Measurements from ENCODE around the gene SLC41A3. TPM values are rescaled to one million over a fixed set of nuclear protein-coding genes. Genes with fewer than 3 reads are reported as not detected.
"Not testable (repeated sequence)": the region's sequence is repeated elsewhere in the genome, so short reads cannot be mapped to it uniquely, and the experiment has no call there.

Gene SLC41A3
- total RNA-seq, 1 experiment from 2014 or later, result 32.7 TPM

DNA sequence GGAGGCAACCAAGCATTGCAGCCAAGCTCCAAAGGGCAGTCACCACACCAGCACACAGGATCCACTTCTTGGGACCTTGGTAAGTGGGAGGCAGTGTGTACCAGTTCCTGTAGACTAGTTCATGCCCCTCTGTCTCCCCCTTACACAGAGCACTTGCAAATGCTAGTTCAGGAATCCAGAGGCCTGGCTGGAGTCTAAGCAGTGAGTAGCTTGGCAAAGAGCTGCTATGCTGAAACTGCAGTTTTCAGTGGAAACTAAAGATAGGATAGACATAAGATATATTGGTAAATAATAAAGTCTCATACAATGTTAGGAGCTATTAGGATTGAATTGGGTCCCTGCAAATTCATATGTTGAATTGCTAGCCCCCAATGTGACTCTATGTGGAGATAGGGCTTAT, 13.9 kb upstream of the SLC41A3 start:
- H3K4me3 ChIP-seq, result no peak overlapping the region
- H3K36me3 ChIP-seq, result no peaks in the 10 kb centered on the region
- H3K27ac ChIP-seq, result no peak overlapping the region
- no peaks in the 10 kb centered on the region for H3K9me3 ChIP-seq (replicated peaks)
- no peak for DNase-seq (ENCODE audit: low read depth in 1 of 2, low spot score in 2 of 2)
- no peaks in the 10 kb centered on the region for H3K27me3 ChIP-seq (replicated peaks)
- H3K4me1 ChIP-seq (replicated peaks), result peaks cover 17% of the 10 kb centered on the region

GRCh38 chr3:126096274-126096673, 12.3 kb upstream of the SLC41A3 start:
- H3K4me1 ChIP-seq (replicated peaks), result peaks cover 14% of the 10 kb centered on the region
- not testable (repeated sequence) for H3K4me3 ChIP-seq; H3K27me3 ChIP-seq (replicated peaks); DNase-seq (ENCODE audit: low read depth in 1 of 2, low spot score in 2 of 2); H3K9me3 ChIP-seq (replicated peaks); H3K27ac ChIP-seq; H3K36me3 ChIP-seq

DNA sequence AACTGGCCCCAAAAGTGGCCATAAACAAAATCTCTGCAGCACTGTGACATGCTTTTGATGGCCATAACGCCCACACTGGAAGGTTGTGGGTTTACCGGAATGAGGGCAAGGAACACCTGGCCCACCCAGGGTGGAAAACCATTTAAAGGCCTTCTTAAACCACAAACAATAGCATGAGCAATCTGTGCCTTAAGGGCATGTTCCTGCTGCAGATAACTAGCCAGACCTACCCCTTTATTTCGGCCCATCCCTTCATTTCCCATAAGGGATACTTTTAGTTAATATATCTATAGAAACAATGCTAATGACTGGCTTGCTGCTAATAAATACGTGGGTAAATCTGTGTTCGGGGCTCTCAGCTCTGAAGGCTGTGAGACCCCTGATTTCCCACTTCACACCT, 8.2 kb upstream of the SLC41A3 start:
- H3K4me3 ChIP-seq; H3K4me1 ChIP-seq (replicated peaks); DNase-seq (ENCODE audit: low read depth in 1 of 2, low spot score in 2 of 2); H3K36me3 ChIP-seq; H3K9me3 ChIP-seq (replicated peaks); H3K27me3 ChIP-seq (replicated peaks); H3K27ac ChIP-seq: not testable (repeated sequence)

- DNase-seq (ENCODE audit: low read depth in 1 of 2, low spot score in 2 of 2), result no peak
Observed at GRCh38 chr3:126087552-126088175, 3.7 kb upstream of the SLC41A3 start.

GRCh38 chr3:126085841-126086240, 1.9 kb upstream of the SLC41A3 start:
- no peak for DNase-seq (ENCODE audit: low read depth in 1 of 2, low spot score in 2 of 2)
- Histone ChIP-seq H3K4me3 (no peak overlapping the region), H3K9me3 (replicated peaks) (no peaks in the 10 kb centered on the region), H3K27ac (no peak overlapping the region), H3K27me3 (replicated peaks) (no peaks in the 10 kb centered on the region), H3K36me3 (peaks cover 4% of the 10 kb centered on the region), H3K4me1 (replicated peaks) (peaks cover 14% of the 10 kb centered on the region; the same call in 1 of the 2 replicates)

More at GRCh38 chr3:126087552-126088175, 3.7 kb upstream of the SLC41A3 start:
- peaks cover 14% of the 10 kb centered on the region; the same call in 1 of the 2 replicates for H3K4me1 ChIP-seq (replicated peaks)
- H3K27ac ChIP-seq, result no peak overlapping the region
- H3K4me3 ChIP-seq, result no peak overlapping the region
- H3K36me3 ChIP-seq, result peaks cover 4% of the 10 kb centered on the region
- no peaks in the 10 kb centered on the region for H3K27me3 ChIP-seq (replicated peaks)
- H3K9me3 ChIP-seq (replicated peaks), result no peaks in the 10 kb centered on the region

DNA sequence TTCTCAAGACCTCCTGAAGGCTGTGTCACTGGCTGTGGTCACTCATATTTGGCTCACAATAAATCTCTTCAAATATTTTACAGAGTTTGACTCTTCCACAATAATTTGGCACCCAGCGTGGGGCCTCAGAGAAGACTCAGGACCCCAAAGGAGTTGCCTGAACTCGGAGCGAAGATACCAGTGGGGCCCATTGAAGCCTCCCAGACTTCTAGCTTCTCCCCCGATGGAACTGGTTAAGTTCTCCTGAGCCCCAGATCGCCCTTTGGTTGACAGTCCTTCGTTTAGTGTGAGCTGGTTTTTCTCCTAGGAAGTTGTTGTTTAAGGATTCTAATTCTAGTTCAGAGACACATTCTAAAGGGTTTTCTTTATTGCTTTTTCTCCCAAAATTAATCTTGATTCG, 1.4 kb upstream of the SLC41A3 start:
- Histone ChIP-seq H3K27ac (no peak overlapping the region), H3K9me3 (replicated peaks) (no peaks in the 10 kb centered on the region), H3K36me3 (peaks cover 4% of the 10 kb centered on the region), H3K4me3 (no peak overlapping the region), H3K27me3 (replicated peaks) (no peaks in the 10 kb centered on the region), H3K4me1 (replicated peaks) (peaks cover 14% of the 10 kb centered on the region; the same call in 1 of the 2 replicates)
- DNase-seq (ENCODE audit: low read depth in 1 of 2, low spot score in 2 of 2), result no peak

- Histone ChIP-seq H3K27me3 (replicated peaks) (no peaks in the 10 kb centered on the region), H3K4me3 (peak overlapping the region; percentile 72)
- no peak for DNase-seq (ENCODE audit: low read depth in 1 of 2, low spot score in 2 of 2)
Observed at GRCh38 chr3:126084768-126085180, 850 bp upstream of the SLC41A3 start.

DNA sequence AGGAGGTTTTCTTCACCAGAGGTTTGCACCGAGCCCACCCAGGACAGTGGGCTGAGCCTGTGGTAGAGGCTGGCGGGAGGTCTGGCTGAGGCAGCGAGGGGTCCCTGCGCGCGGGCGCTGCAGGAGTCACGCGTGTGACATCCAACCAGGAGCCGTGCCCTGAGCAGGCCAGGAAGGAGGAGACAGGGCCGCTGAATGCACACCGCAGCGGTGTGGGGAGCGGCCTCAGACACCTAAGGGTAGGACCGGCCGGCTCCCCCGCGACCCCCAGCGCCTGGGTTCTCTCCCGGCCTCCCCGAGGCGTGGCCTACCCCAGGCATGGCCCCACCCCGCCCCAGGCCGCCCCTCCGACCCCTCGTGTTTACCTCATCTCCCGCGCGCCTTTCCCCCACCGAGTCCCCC, 412 bp downstream of the SLC41A3 start:
- H3K4me1 ChIP-seq (replicated peaks), result peaks cover 14% of the 10 kb centered on the region; the same call in 1 of the 2 replicates
- H3K27ac ChIP-seq, result peak overlapping the region; percentile 64; the same call in 1 of the 2 replicates
- no peaks in the 10 kb centered on the region for H3K27me3 ChIP-seq (replicated peaks)
- H3K9me3 ChIP-seq (replicated peaks), result no peaks in the 10 kb centered on the region
- peak in 1 of 2 experiments; percentile 37 for DNase-seq (ENCODE audit: low read depth in 1 of 2, low spot score in 2 of 2)
- peak overlapping the region; percentile 72 for H3K4me3 ChIP-seq
- H3K36me3 ChIP-seq, result peaks cover 4% of the 10 kb centered on the region

More at GRCh38 chr3:126084768-126085180, 850 bp upstream of the SLC41A3 start:
- no peaks in the 10 kb centered on the region for H3K9me3 ChIP-seq (replicated peaks)
- H3K36me3 ChIP-seq, result peaks cover 4% of the 10 kb centered on the region
- no peak overlapping the region for H3K27ac ChIP-seq
- peaks cover 14% of the 10 kb centered on the region; the same call in 1 of the 2 replicates for H3K4me1 ChIP-seq (replicated peaks)

- H3K36me3 ChIP-seq, result peaks cover 4% of the 10 kb centered on the region
- DNase-seq (ENCODE audit: low read depth in 1 of 2, low spot score in 2 of 2), result no peak
- H3K9me3 ChIP-seq (replicated peaks), result no peaks in the 10 kb centered on the region
- H3K27me3 ChIP-seq (replicated peaks), result no peaks in the 10 kb centered on the region
- peak overlapping the region; percentile 72 for H3K4me3 ChIP-seq
- peaks cover 14% of the 10 kb centered on the region; the same call in 1 of the 2 replicates for H3K4me1 ChIP-seq (replicated peaks)
- H3K27ac ChIP-seq, result peak overlapping the region; percentile 64; the same call in 1 of the 2 replicates
Observed at GRCh38 chr3:126083138-126083445, 832 bp downstream of the SLC41A3 start.

DNA sequence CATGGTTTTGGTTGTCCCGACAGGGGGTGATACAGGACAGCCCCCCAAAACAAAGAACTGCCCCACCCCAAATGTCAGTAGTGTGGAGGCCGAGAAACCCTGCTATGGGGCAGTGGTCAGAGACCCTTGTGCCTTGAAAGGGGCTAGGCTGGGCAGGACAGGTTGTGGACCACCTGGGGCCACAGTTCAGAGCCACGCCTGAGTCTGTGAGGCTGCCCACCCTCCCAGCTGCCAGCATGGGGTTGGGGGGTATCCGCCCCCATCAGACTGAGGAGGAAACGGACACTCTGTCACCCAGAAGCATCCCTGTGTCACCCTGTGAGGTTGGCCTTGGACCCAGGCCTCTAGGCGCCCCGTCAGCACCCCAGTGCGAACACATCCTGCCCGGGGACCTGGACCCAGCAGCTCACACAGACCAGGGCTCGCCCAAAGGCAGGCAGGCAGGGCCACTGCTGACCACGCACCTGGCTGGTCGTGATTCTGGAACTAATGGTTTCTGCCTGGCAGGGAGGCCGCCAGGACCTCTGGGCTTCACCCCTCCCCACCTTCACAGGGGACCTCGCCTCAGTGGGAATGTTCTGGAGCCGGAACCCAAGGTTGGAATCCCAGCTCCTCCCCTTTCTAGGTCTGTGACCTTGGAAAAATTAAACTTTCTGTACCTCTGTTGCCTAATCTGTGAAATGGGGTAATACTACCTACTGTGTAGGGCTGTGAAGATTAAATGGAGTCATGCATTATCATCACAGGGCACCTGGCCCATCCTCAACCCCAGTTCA, 1.4 kb downstream of the SLC41A3 start:
- Histone ChIP-seq H3K4me1 (replicated peaks) (peaks cover 14% of the 10 kb centered on the region; the same call in 1 of the 2 replicates), H3K27ac (no peak overlapping the region), H3K27me3 (replicated peaks) (no peaks in the 10 kb centered on the region), H3K4me3 (peak overlapping the region; percentile 72), H3K36me3 (peaks cover 4% of the 10 kb centered on the region), H3K9me3 (replicated peaks) (no peaks in the 10 kb centered on the region)
- DNase-seq (ENCODE audit: low read depth in 1 of 2, low spot score in 2 of 2), result no peak

- DNase-seq (ENCODE audit: low read depth in 1 of 2, low spot score in 2 of 2), result peak; percentile 9 to 62
- Histone ChIP-seq H3K4me1 (replicated peaks) (peaks cover 14% of the 10 kb centered on the region; the same call in 1 of the 2 replicates), H3K36me3 (peaks cover 4% of the 10 kb centered on the region), H3K27me3 (replicated peaks) (no peaks in the 10 kb centered on the region), H3K4me3 (no peak overlapping the region), H3K9me3 (replicated peaks) (no peaks in the 10 kb centered on the region), H3K27ac (no peak overlapping the region)
Observed at GRCh38 chr3:126081618-126082361, 2.1 kb downstream of the SLC41A3 start.

DNA sequence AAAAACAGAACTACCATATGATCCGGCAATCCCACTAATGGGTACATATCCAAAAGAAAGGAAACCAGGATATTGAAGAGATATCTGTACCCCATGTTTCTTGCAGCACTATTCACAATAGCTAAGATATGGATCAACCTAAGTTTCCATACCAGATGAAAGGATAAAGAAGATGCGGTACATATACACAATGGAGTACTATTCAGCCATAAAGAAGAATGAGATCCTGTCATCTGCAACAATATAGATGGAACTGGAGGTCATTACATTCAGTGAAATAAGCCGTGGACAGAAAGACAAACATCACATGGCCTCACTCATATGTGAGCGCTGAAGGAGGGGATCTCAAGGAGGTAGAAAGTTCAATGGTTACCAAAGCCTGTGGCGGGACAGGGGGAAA, 3.0 kb downstream of the SLC41A3 start:
- no peak for DNase-seq (ENCODE audit: low read depth in 1 of 2, low spot score in 2 of 2)
- H3K4me1 ChIP-seq (replicated peaks), result peaks cover 14% of the 10 kb centered on the region; the same call in 1 of the 2 replicates
- no peak overlapping the region for H3K4me3 ChIP-seq
- no peaks in the 10 kb centered on the region for H3K27me3 ChIP-seq (replicated peaks)
- H3K9me3 ChIP-seq (replicated peaks), result no peaks in the 10 kb centered on the region
- no peak overlapping the region for H3K27ac ChIP-seq
- peaks cover 4% of the 10 kb centered on the region for H3K36me3 ChIP-seq

DNA sequence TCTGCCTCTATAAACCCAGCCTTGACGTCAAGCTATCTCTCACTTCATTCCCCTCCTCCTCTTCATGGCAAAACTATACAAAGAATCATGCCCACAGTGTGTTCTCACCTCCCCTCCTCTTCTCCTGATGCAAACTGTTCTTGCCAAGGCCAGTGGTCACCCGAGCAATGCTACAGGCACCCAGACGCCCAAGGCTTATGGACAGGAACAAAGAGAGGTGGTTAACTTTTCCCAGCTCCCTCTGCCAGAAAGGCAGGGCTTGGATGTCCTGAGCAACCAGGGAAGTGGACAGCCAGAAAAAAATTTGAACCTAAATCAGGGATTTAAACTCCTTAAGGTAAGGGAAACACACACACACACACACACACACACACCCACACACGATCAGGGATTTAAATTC, 5.1 kb downstream of the SLC41A3 start:
- Histone ChIP-seq H3K27me3 (replicated peaks) (no peaks in the 10 kb centered on the region), H3K36me3 (peaks cover under 1% of the 10 kb centered on the region), H3K4me3 (no peak overlapping the region), H3K9me3 (replicated peaks) (no peaks in the 10 kb centered on the region; the same call in 1 of the 2 replicates), H3K4me1 (replicated peaks) (peaks cover 7% of the 10 kb centered on the region; the same call in 1 of the 2 replicates), H3K27ac (no peak overlapping the region)
- no peak for DNase-seq (ENCODE audit: low read depth in 1 of 2, low spot score in 2 of 2)
